ENCODE measurements around the gene SRL.
"Not testable (repeated sequence)": the region's sequence is repeated elsewhere in the genome, so short reads cannot be mapped to it uniquely, and the experiment has no call there.

SRL gene

GRCh38 chr16:4260360-4260759, 18.5 kb upstream of the SRL start:
- DNase-seq: peak; percentile 57 to 86

- DNase-seq: no peak
Observed at GRCh38 chr16:4257646-4258556, 16.0 kb upstream of the SRL start.

GRCh38 chr16:4253394-4254150, 11.7 kb upstream of the SRL start:
- peak; percentile 86 to 96 for DNase-seq

- DNase-seq: not testable (repeated sequence)
Observed at GRCh38 chr16:4253012-4253393, 11.1 kb upstream of the SRL start.

GRCh38 chr16:4249530-4250308, 7.8 kb upstream of the SRL start:
- DNase-seq: no peak

GRCh38 chr16:4247460-4247784, 5.5 kb upstream of the SRL start:
- DNase-seq: no peak

- DNase-seq: no peak
Observed at GRCh38 chr16:4246777-4247459, 5.0 kb upstream of the SRL start.

- no peak for DNase-seq
Observed at GRCh38 chr16:4245077-4245791, 3.4 kb upstream of the SRL start.

GRCh38 chr16:4244254-4245076, 2.6 kb upstream of the SRL start:
- no peak for DNase-seq

- no peak for DNase-seq
Observed at GRCh38 chr16:4241258-4241927, 487 bp downstream of the SRL start.

- no peak for DNase-seq
Observed at GRCh38 chr16:4240624-4241023, 1.3 kb downstream of the SRL start.

- no peak for DNase-seq
Observed at GRCh38 chr16:4239682-4240175, 2.2 kb downstream of the SRL start.

- DNase-seq: no peak
Observed at GRCh38 chr16:4239020-4239419, 2.9 kb downstream of the SRL start.

- DNase-seq: no peak
Observed at GRCh38 chr16:4233431-4233830, 8.4 kb downstream of the SRL start.

- no peak for DNase-seq
Observed at GRCh38 chr16:4232541-4233386, 9.1 kb downstream of the SRL start.

GRCh38 chr16:4231886-4232285, 10.0 kb downstream of the SRL start:
- DNase-seq: no peak

- DNase-seq: no peak
Observed at GRCh38 chr16:4231367-4231766, 10.5 kb downstream of the SRL start.

GRCh38 chr16:4227040-4227332, 14.9 kb downstream of the SRL start:
- DNase-seq: no peak

GRCh38 chr16:4226251-4227039, 15.4 kb downstream of the SRL start:
- no peak for DNase-seq

Measured in NCI-H187 (cell line).